SK-N-SH (cell line): ENCODE data around the gene TRAPPC13. TPM values are rescaled to one million over a fixed set of nuclear protein-coding genes. Genes with fewer than 3 reads are reported as not detected.

Experiments used
- CTCF ChIA-PET: fragments of 300-600, 350-600 bp; formaldehyde crosslinking; extraction: SDS; loops from one replicate; lab custom pipeline; 2021; lab: Yijun Ruan, JAX
- POLR2A ChIA-PET: fragments of 350-600 bp; sonication (Branson Sonifier 250); formaldehyde crosslinking; extraction: SDS; loops from one replicate; lab custom pipeline; 2020; ENCODE audit warnings: antibody characterized with exemption, inconsistent platforms; lab: Yijun Ruan, JAX
- DNase-seq: peaks from one replicate; pipeline ENCODE4 v3.0.0; 2012
- H2AFZ ChIP-seq: fragments of 200-600 bp; sonication (generic); 2 replicates; pipeline ENCODE4 v1.8.1; 2016; ENCODE audit warnings: antibody characterized with exemption, mild to moderate bottlenecking, low read depth
- H3F3A ChIP-seq: fragments of 200-600 bp; sonication (generic); replicated peaks from 2 replicates; pipeline ENCODE3; 2016; ENCODE audit warnings: antibody characterized with exemption, mild to moderate bottlenecking; ENCODE audit not compliant: insufficient read depth
- H3K27ac ChIP-seq, 2 experiments: fragments of 200-500 bp in 1 of 2; fragments of 200-600 bp in 1 of 2; sonication (Bioruptor generic) in 1 of 2; sonication (generic), shearing (Covaris generic) in 1 of 2; 2 replicates each; pipeline versions ENCODE4 v1.5.1 to v1.6.1; 2014 to 2016; ENCODE audit warnings: low read depth in 2 of 2, inconsistent platforms in 1 of 2, low read length in 1 of 2, mild to moderate bottlenecking in 1 of 2, mixed read lengths in 1 of 2
- H3K27me3 ChIP-seq: fragments of 200-600 bp; sonication (generic), shearing (Covaris generic); 2 replicates; pipeline ENCODE4 v1.6.1; 2016; ENCODE audit warnings: mixed run types; ENCODE audit not compliant: insufficient read depth
- H3K36me3 ChIP-seq, 2 experiments: fragments of 200-500 bp in 1 of 2; fragments of 200-600 bp in 1 of 2; sonication (Bioruptor generic) in 1 of 2; sonication (generic) in 1 of 2; replicated peaks in 1 of 2; 2 replicates each; pipeline versions ENCODE3 to v1.5.1; 2014 to 2016; ENCODE audit warnings: low read length in 1 of 2, mild to moderate bottlenecking in 1 of 2; ENCODE audit not compliant: insufficient read depth in 2 of 2, control insufficient read depth in 1 of 2
- H3K4me1 ChIP-seq, 2 experiments: fragments of 200-500 bp in 1 of 2; fragments of 200-600 bp in 1 of 2; sonication (Bioruptor generic) in 1 of 2; sonication (generic), shearing (Covaris generic) in 1 of 2; 2 replicates each; pipeline versions ENCODE4 v1.5.1 to v1.6.1; 2014 to 2016; ENCODE audit warnings: low read depth in 1 of 2, low read length in 1 of 2, mixed run types in 1 of 2; ENCODE audit not compliant: insufficient read depth in 2 of 2, control insufficient read depth in 1 of 2
- H3K4me2 ChIP-seq: fragments of 200-600 bp; sonication (generic), shearing (Covaris generic); 2 replicates; pipeline ENCODE4 v1.6.1; 2017; ENCODE audit warnings: mixed run types
- H3K4me3 ChIP-seq, 2 experiments: fragments of 200-500 bp in 1 of 2; fragments of 200-600 bp in 1 of 2; sonication (Bioruptor generic) in 1 of 2; sonication (generic), shearing (Covaris generic) in 1 of 2; 2 replicates each; pipeline versions ENCODE4 v1.5.1 to v1.8.1; 2014 to 2016; ENCODE audit warnings: low read depth in 2 of 2, inconsistent platforms in 1 of 2, low read length in 1 of 2, mild to moderate bottlenecking in 1 of 2, mixed read lengths in 1 of 2, moderate library complexity in 1 of 2
- H3K79me2 ChIP-seq: fragments of 200-600 bp; sonication (generic); 2 replicates; pipeline ENCODE4 v1.8.1; 2017; ENCODE audit warnings: mild to moderate bottlenecking; ENCODE audit not compliant: insufficient read depth
- H3K9ac ChIP-seq: fragments of 200-600 bp; sonication (generic); 2 replicates; pipeline ENCODE4 v1.6.1; 2017; ENCODE audit warnings: mixed run types
- H3K9me2 ChIP-seq: fragments of 200-600 bp; sonication (generic); 2 replicates; pipeline ENCODE4 v1.6.1; 2017; ENCODE audit warnings: mixed run types
- H3K9me3 ChIP-seq: fragments of 200-600 bp; sonication (generic); 2 replicates; pipeline ENCODE4 v1.6.1; 2017; ENCODE audit warnings: mixed run types, mild to moderate bottlenecking, moderate library complexity
- H4K20me1 ChIP-seq: fragments of 200-600 bp; sonication (generic); 2 replicates; pipeline ENCODE4 v1.6.1; 2017; ENCODE audit warnings: mild to moderate bottlenecking, mixed run types; ENCODE audit not compliant: insufficient read depth
- CHD2 ChIP-seq: fragments of 150-350 bp; IDR thresholded peaks from 2 replicates; pipeline ENCODE4 v1.6.1; 2018; ENCODE audit warnings: low read length; ENCODE audit not compliant: partially characterized antibody
- ELF1 ChIP-seq: IDR thresholded peaks from 2 replicates; pipeline ENCODE4 v1.4.0; 2012
- EZH2phosphoT487 ChIP-seq: fragments of 200-600 bp; sonication (generic); IDR thresholded peaks from 2 replicates; pipeline ENCODE4 v1.6.1; 2017; ENCODE audit warnings: low read depth, mixed run types, mild to moderate bottlenecking, antibody characterized with exemption, moderate library complexity, borderline replicate concordance
- FOSL2 ChIP-seq: IDR thresholded peaks from 2 replicates; pipeline ENCODE4 v1.4.0; 2012; ENCODE audit warnings: low read depth, mild to moderate bottlenecking, moderate library complexity, borderline replicate concordance
- FOXM1 ChIP-seq: IDR thresholded peaks from 2 replicates; pipeline ENCODE4 v1.4.0; 2012; ENCODE audit warnings: low read depth, mild to moderate bottlenecking
- JUND ChIP-seq: IDR thresholded peaks from 2 replicates; pipeline ENCODE4 v1.4.0; 2012
- MEF2A ChIP-seq: IDR thresholded peaks from 2 replicates; pipeline ENCODE4 v1.4.0; 2012; ENCODE audit warnings: low read depth, borderline replicate concordance
- NFIC ChIP-seq: IDR thresholded peaks from 2 replicates; pipeline ENCODE4 v1.4.0; 2012; ENCODE audit warnings: borderline replicate concordance
- NRF1 ChIP-seq: IDR thresholded peaks from 2 replicates; pipeline ENCODE4 v1.6.1; 2012; ENCODE audit warnings: low read depth, mild to moderate bottlenecking, low read length
- POLR2AphosphoS5 ChIP-seq: IDR thresholded peaks from 2 replicates; pipeline ENCODE4 v1.6.1; 2012; ENCODE audit warnings: low read depth, low read length
- RAD21 ChIP-seq: IDR thresholded peaks from 2 replicates; pipeline ENCODE4 v1.6.1; 2012; ENCODE audit warnings: mild to moderate bottlenecking, low read length
- RXRA ChIP-seq: IDR thresholded peaks from 2 replicates; pipeline ENCODE4 v1.4.0; 2012; ENCODE audit warnings: low read depth, mild to moderate bottlenecking, borderline replicate concordance
- TAF1 ChIP-seq: IDR thresholded peaks from 2 replicates; pipeline ENCODE4 v1.6.1; 2012; ENCODE audit warnings: low read depth, mild to moderate bottlenecking, low read length, moderate library complexity, borderline replicate concordance
- TCF12 ChIP-seq: IDR thresholded peaks from 2 replicates; pipeline ENCODE4 v1.4.0; 2012
- TEAD4 ChIP-seq: IDR thresholded peaks from 2 replicates; pipeline ENCODE4 v1.4.0; 2012; ENCODE audit warnings: mild to moderate bottlenecking, borderline replicate concordance; ENCODE audit not compliant: insufficient read depth
- USF2 ChIP-seq: fragments of 150-350 bp; IDR thresholded peaks from 2 replicates; pipeline ENCODE4 v1.6.1; 2017; ENCODE audit warnings: antibody characterized with exemption, low read length, low read depth, borderline replicate concordance
- ZBTB33 ChIP-seq: IDR thresholded peaks from 2 replicates; pipeline ENCODE4 v1.4.0; 2012; ENCODE audit warnings: low read depth, borderline replicate concordance
- WGBS: methylation state at CpG from one replicate; pipeline ENCODE4 v1.1.6; 2017; ENCODE audit warnings: low lambda C conversion rate; 5-methylcytosine and 5-hydroxymethylcytosine counted together
- polyA plus RNA-seq, 3 experiments: library from polyadenylated mRNA; depleted of rRNA; stranded (reverse); fragments of >200 nt; gene quantifications; 2 replicates each; pipeline ENCODE4 v1.2.3, GENCODE V29; 2012
- TF ChIP-seq, protein P1 (sequence below): IDR thresholded peaks from 2 replicates; pipeline ENCODE4 v1.6.1; 2012; ENCODE audit warnings: mild to moderate bottlenecking, low read depth, low read length, moderate library complexity
- TF ChIP-seq, protein P2 (sequence below): fragments of 200-600 bp; sonication (generic); IDR thresholded peaks from 2 replicates; pipeline ENCODE4 v1.6.1; 2017; ENCODE audit warnings: antibody characterized with exemption, mild to moderate bottlenecking, moderate library complexity
- TF ChIP-seq, protein P3 (sequence below): IDR thresholded peaks from 2 replicates; pipeline ENCODE4 v1.4.0; 2012; ENCODE audit warnings: low read depth, borderline replicate concordance
- TF ChIP-seq, protein P4 (sequence below): IDR thresholded peaks from 2 replicates; pipeline ENCODE4; 2012

Gene TRAPPC13
- polyA plus RNA-seq, 1 of the 3 experiments (the other 2 are of a cell fraction): 10.7 TPM

DNA sequence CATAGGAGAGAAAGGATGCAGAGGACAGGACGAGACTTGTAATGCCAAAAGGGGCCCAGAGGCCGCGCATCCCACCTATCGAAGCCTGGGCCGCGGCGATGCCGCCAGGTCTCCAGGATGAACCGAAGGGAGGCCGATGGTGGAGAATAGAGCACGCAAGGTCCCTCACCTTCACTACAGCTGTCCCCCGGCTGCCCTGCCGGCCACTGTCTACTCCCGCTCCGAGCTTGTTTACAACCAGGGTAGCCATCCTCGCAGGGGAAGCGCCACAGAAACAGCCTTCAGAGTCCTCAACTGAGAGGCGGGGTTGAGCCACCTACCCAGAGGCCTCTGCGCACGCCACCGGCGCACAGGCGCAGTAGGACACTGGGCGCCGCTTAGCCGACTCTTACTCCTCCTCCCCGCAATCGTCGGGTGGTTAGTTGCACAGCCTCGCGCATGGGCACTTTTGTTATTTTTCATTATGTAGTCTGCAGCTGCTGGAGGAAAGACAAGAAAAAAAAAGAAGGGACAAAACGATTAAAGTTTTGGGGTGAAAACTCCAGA, 729 bp upstream of the TRAPPC13 start, which contains the start of gene TRIM23 (continued):
- TF ChIP-seq, protein P1, sequence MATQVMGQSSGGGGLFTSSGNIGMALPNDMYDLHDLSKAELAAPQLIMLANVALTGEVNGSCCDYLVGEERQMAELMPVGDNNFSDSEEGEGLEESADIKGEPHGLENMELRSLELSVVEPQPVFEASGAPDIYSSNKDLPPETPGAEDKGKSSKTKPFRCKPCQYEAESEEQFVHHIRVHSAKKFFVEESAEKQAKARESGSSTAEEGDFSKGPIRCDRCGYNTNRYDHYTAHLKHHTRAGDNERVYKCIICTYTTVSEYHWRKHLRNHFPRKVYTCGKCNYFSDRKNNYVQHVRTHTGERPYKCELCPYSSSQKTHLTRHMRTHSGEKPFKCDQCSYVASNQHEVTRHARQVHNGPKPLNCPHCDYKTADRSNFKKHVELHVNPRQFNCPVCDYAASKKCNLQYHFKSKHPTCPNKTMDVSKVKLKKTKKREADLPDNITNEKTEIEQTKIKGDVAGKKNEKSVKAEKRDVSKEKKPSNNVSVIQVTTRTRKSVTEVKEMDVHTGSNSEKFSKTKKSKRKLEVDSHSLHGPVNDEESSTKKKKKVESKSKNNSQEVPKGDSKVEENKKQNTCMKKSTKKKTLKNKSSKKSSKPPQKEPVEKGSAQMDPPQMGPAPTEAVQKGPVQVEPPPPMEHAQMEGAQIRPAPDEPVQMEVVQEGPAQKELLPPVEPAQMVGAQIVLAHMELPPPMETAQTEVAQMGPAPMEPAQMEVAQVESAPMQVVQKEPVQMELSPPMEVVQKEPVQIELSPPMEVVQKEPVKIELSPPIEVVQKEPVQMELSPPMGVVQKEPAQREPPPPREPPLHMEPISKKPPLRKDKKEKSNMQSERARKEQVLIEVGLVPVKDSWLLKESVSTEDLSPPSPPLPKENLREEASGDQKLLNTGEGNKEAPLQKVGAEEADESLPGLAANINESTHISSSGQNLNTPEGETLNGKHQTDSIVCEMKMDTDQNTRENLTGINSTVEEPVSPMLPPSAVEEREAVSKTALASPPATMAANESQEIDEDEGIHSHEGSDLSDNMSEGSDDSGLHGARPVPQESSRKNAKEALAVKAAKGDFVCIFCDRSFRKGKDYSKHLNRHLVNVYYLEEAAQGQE: no peak
- TF ChIP-seq EZH2phosphoT487 (no peak), NRF1 (peak; percentile 95), JUND (no peak), FOSL2 (no peak), RXRA (no peak)

- H3K4me2 ChIP-seq: peak overlapping the region; percentile 89
- WGBS: 35% methylated on average over 6 of the region's 6 CpGs
- DNase-seq: no peak
- ChIA-PET POLR2A (no interaction called here), CTCF (no interaction called here)
- peak overlapping the region; percentile 82; the same call in 1 of the 2 replicates for H2AFZ ChIP-seq
- H3K4me1 ChIP-seq: peaks cover 0 to 13% of the 10 kb centered on the region in 2 experiments; a peak in 2 of 4 replicates
- TF ChIP-seq CHD2: no peak
- no peak for TF ChIP-seq USF2
- TF ChIP-seq JUND: no peak
- TF ChIP-seq POLR2AphosphoS5: no peak
- no peak for TF ChIP-seq TEAD4
- TF ChIP-seq, protein P2, sequence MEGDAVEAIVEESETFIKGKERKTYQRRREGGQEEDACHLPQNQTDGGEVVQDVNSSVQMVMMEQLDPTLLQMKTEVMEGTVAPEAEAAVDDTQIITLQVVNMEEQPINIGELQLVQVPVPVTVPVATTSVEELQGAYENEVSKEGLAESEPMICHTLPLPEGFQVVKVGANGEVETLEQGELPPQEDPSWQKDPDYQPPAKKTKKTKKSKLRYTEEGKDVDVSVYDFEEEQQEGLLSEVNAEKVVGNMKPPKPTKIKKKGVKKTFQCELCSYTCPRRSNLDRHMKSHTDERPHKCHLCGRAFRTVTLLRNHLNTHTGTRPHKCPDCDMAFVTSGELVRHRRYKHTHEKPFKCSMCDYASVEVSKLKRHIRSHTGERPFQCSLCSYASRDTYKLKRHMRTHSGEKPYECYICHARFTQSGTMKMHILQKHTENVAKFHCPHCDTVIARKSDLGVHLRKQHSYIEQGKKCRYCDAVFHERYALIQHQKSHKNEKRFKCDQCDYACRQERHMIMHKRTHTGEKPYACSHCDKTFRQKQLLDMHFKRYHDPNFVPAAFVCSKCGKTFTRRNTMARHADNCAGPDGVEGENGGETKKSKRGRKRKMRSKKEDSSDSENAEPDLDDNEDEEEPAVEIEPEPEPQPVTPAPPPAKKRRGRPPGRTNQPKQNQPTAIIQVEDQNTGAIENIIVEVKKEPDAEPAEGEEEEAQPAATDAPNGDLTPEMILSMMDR: no peak
- no peak for TF ChIP-seq TCF12
- TF ChIP-seq RXRA: no peak
- no peak for TF ChIP-seq TAF1
- no peak for TF ChIP-seq MEF2A
- no peak for TF ChIP-seq NRF1
- TF ChIP-seq, protein P3, sequence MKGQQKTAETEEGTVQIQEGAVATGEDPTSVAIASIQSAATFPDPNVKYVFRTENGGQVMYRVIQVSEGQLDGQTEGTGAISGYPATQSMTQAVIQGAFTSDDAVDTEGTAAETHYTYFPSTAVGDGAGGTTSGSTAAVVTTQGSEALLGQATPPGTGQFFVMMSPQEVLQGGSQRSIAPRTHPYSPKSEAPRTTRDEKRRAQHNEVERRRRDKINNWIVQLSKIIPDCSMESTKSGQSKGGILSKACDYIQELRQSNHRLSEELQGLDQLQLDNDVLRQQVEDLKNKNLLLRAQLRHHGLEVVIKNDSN: no peak
- TF ChIP-seq ZBTB33: no peak
- no peak for TF ChIP-seq FOSL2
- TF ChIP-seq NFIC: no peak
- TF ChIP-seq ELF1: no peak
- TF ChIP-seq FOXM1: no peak
- TF ChIP-seq, protein P4, sequence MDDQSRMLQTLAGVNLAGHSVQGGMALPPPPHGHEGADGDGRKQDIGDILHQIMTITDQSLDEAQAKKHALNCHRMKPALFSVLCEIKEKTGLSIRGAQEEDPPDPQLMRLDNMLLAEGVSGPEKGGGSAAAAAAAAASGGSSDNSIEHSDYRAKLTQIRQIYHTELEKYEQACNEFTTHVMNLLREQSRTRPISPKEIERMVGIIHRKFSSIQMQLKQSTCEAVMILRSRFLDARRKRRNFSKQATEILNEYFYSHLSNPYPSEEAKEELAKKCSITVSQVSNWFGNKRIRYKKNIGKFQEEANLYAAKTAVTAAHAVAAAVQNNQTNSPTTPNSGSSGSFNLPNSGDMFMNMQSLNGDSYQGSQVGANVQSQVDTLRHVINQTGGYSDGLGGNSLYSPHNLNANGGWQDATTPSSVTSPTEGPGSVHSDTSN: no peak
- no peak for TF ChIP-seq RAD21
- peak overlapping the region; percentile 90 to 96; a peak in 3 of 4 replicates for H3K27ac ChIP-seq
- H3K9me2 ChIP-seq: no peaks in the 10 kb centered on the region
- H3K27me3 ChIP-seq: no peaks in the 10 kb centered on the region
- H3K79me2 ChIP-seq: peaks cover 92% of the 10 kb centered on the region
- H3K9me3 ChIP-seq: no peaks in the 10 kb centered on the region
- peak overlapping the region; percentile 78 to 97 for H3K4me3 ChIP-seq
- H4K20me1 ChIP-seq: peaks cover 2% of the 10 kb centered on the region
- peak overlapping the region; percentile 77 for H3K9ac ChIP-seq
- peaks cover 3% of the 10 kb centered on the region for H3F3A ChIP-seq
- H3K36me3 ChIP-seq: peaks cover 15 to 24% of the 10 kb centered on the region in 2 experiments
These were observed 916 bp downstream of the TRAPPC13 start for GRCh38 chr5:65625743-65626142.
